Esophagus muscularis mucosa (tissue), 4 donors: ENCODE data around the gene TNFRSF21.

Source experiments
- EP300 ChIP-seq: sonication (generic); formaldehyde crosslinking; IDR thresholded peaks from one replicate; pipeline ENCODE4 v1.6.1; 2017; ENCODE audit warnings: antibody characterized with exemption
- POLR2A ChIP-seq: fragments of 450-650 bp; IDR thresholded peaks from one replicate; pipeline ENCODE4 v1.6.1; 2017; ENCODE audit warnings: antibody characterized with exemption, moderate library complexity, mild to moderate bottlenecking, low read depth
- POLR2AphosphoS5 ChIP-seq, 2 donors: sonication (generic); formaldehyde crosslinking; IDR thresholded peaks; one replicate each; pipeline ENCODE4 v1.6.1; 2017; ENCODE audit warnings: antibody characterized with exemption in 2 of 2
- TF ChIP-seq, protein P1 (sequence below), 3 experiments: fragments of 200-600 bp in 2 of 3; fragments of 450-650 bp in 1 of 3; sonication (generic) in 2 of 3; IDR thresholded peaks; one replicate each; pipeline ENCODE4 v1.5.1; 2017 to 2019; ENCODE audit warnings: antibody characterized with exemption in 3 of 3, mild to moderate bottlenecking in 2 of 3, moderate library complexity in 1 of 3

DNA sequence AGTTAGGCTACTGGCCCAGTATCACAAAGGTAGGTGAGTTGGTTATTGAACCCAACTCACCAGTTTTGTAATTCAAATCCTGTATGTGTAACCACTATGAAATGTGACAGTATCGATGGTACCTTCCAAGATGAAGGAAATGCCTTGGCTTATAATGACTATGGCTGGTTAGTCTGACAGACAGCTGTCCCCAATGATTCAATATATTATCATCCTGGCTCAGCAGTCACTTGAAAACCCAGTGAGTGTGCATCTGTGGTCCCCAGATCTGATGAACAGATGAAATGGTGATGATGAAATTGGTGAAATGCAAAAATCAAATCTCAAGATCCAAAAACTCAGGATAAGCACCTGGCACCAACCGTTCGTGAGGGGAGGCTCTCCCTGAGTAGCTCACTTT is 54.8 kb downstream of the TNFRSF21 start:
- TF ChIP-seq, protein P1, sequence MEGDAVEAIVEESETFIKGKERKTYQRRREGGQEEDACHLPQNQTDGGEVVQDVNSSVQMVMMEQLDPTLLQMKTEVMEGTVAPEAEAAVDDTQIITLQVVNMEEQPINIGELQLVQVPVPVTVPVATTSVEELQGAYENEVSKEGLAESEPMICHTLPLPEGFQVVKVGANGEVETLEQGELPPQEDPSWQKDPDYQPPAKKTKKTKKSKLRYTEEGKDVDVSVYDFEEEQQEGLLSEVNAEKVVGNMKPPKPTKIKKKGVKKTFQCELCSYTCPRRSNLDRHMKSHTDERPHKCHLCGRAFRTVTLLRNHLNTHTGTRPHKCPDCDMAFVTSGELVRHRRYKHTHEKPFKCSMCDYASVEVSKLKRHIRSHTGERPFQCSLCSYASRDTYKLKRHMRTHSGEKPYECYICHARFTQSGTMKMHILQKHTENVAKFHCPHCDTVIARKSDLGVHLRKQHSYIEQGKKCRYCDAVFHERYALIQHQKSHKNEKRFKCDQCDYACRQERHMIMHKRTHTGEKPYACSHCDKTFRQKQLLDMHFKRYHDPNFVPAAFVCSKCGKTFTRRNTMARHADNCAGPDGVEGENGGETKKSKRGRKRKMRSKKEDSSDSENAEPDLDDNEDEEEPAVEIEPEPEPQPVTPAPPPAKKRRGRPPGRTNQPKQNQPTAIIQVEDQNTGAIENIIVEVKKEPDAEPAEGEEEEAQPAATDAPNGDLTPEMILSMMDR (IDR thresholded peaks at IDR 0.05): no peak
- TF ChIP-seq EP300: no peak
- TF ChIP-seq POLR2AphosphoS5 (IDR thresholded peaks at IDR 0.05): no peak
- no peak for TF ChIP-seq POLR2A
